ENCODE results near the gene JAZF1. TPM values are rescaled to one million over a fixed set of nuclear protein-coding genes. Genes with fewer than 3 reads are reported as not detected.

Gene JAZF1
- total RNA-seq, 8 experiments from 2014 or later: 6.5 to 68.8 (median 17.6) TPM

DNA sequence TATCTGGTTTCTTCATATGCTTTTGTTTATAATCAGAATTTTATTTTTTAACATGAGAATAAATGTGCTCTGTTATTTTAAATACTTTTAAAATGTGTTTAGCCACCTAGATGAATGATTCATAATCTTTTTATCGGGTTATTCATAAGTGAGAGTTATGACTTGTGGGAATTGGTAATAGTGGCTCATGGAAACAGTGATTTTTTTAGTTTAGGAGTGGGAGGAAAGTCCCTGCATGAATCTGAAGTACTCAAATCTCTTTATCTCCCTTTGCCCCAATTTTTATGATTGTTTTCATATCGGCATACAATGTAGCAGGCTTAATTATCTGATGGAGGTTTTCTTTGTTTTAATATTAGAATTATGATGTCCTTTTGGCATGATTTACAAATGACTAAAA lies 397.7 kb downstream of the JAZF1 start:
- Histone ChIP-seq H3K4me3 (no peak overlapping the region), H3K27ac (no peak overlapping the region), H3K4me1 (replicated peaks in 1 of 2) (no peaks in the 10 kb centered on the region)
- ATAC-seq (replicated peaks in 6 of 8): no peak
- WGBS, 10 experiments: 6 to 100% (median 84%) methylated on average over 1 to 2 of the region's 2 CpGs
- in situ Hi-C loops (cut with MboI; ENCODE audit: low pct_unique_long_range_greater_than_20kb in 2 of 9, low sequenced_read_pairs in 9 of 9, unreplicated experiment in 9 of 9): loop anchor here in 2 of 9 experiments (25.0 kb wide), 2 partner anchors 571 to 596 kb away; partner anchors contain the start of genes HOXA11 (in 1 of the 2) and HOXA13 (in 1 of the 2)

DNA sequence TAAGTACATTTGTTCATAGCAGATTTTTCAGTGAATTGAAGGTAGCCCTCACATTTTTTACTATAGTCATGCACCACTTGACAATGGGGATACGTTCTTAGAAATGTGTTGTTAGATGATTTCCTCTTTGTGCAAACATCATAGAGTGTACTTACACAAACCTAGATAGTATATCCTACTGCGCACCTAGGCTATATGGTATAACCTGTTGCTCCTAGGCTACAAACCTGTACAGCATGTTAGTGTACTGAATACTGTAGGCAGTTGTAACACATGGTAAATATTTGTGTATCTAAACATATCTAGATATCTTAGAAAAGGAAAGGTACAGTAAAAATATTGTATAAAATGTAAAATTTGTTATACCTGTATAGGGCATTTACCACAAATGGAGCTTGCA lies 399.4 kb downstream of the JAZF1 start:
- in situ Hi-C loops (cut with MboI; ENCODE audit: low pct_unique_long_range_greater_than_20kb in 2 of 9, low sequenced_read_pairs in 9 of 9, unreplicated experiment in 9 of 9): loop anchor here in 2 of 9 experiments (25.0 kb wide), 2 partner anchors 569 to 594 kb away; partner anchors contain the start of genes HOXA11 (in 1 of the 2) and HOXA13 (in 1 of the 2)
- Histone ChIP-seq H3K4me3 (no peak overlapping the region), H3K4me1 (replicated peaks in 1 of 2) (no peaks in the 10 kb centered on the region), H3K27ac (no peak overlapping the region)
- no peak for ATAC-seq (replicated peaks in 6 of 8)
- WGBS, 10 experiments: 94 to 100% (median 100%) methylated on average over 1 to 2 of the region's 2 CpGs; no CpG with 5 or more reads in 2 of the 10 experiments

Other genes starting within 250 kb of the JAZF1 start
- 10 to 100 TPM in 4 of 8 experiments, 1 to 10 TPM in 4; 3.9 to 36.6 (median 12.8) TPM for gene CREB5, start 231.7 kb upstream of the JAZF1 start, total RNA-seq